Mesendoderm (in vitro differentiated cells): ENCODE data around the gene CHML.

Experiments
- DNase-seq: peaks from one replicate; pipeline ENCODE4 v3.0.0; 2013
- H2AK5ac ChIP-seq: 2 replicates; pipeline ENCODE4 v1.6.1; 2013; ENCODE audit warnings: low read length, inconsistent platforms
- H2BK120ac ChIP-seq: 2 replicates; pipeline ENCODE4 v1.6.1; 2013; ENCODE audit warnings: low read depth, mild to moderate bottlenecking, low read length, moderate library complexity, mixed read lengths
- H2BK15ac ChIP-seq: replicated peaks from 2 replicates; pipeline ENCODE4 v1.6.1; 2013; ENCODE audit warnings: low read depth, mild to moderate bottlenecking, moderate library complexity
- H2BK5ac ChIP-seq: 2 replicates; pipeline ENCODE4 v1.6.1; 2013; ENCODE audit warnings: low read length, inconsistent platforms
- H3K18ac ChIP-seq: 2 replicates; pipeline ENCODE4 v1.6.1; 2013; ENCODE audit warnings: mild to moderate bottlenecking, low read length, mixed read lengths
- H3K23ac ChIP-seq: one replicate; pipeline ENCODE4 v1.6.1; 2013; ENCODE audit warnings: low read length
- H3K27ac ChIP-seq: 2 replicates; pipeline ENCODE4 v1.5.1; 2013; ENCODE audit warnings: low read depth, mild to moderate bottlenecking, inconsistent platforms, low read length, moderate library complexity
- H3K27me3 ChIP-seq: 2 replicates; pipeline ENCODE4 v1.6.1; 2013; ENCODE audit warnings: low read length, control low read depth, mild to moderate bottlenecking, inconsistent platforms; ENCODE audit not compliant: insufficient read depth, poor library complexity
- H3K36me3 ChIP-seq: 2 replicates; pipeline ENCODE4 v1.6.1; 2013; ENCODE audit warnings: low read length, inconsistent platforms; ENCODE audit not compliant: control insufficient read depth, insufficient read depth
- H3K4ac ChIP-seq: one replicate; pipeline ENCODE4 v1.6.1; 2013; ENCODE audit warnings: low read depth, mild to moderate bottlenecking, low read length, moderate library complexity
- H3K4me1 ChIP-seq: 2 replicates; pipeline ENCODE4 v1.6.1; 2013; ENCODE audit warnings: low read depth, low read length, inconsistent platforms; ENCODE audit not compliant: control insufficient read depth
- H3K4me2 ChIP-seq: 2 replicates; pipeline ENCODE4 v1.6.1; 2013; ENCODE audit warnings: low read length
- H3K4me3 ChIP-seq: 2 replicates; pipeline ENCODE4 v1.5.1; 2013; ENCODE audit warnings: mild to moderate bottlenecking, low read length
- H3K56ac ChIP-seq: one replicate; pipeline ENCODE4 v1.6.1; 2013; ENCODE audit warnings: low read length
- H3K79me1 ChIP-seq: 2 replicates; pipeline ENCODE4 v1.6.1; 2013; ENCODE audit warnings: low read length, inconsistent platforms
- H3K79me2 ChIP-seq: 2 replicates; pipeline ENCODE4 v1.6.1; 2013; ENCODE audit warnings: mild to moderate bottlenecking, low read length; ENCODE audit not compliant: control insufficient read depth, insufficient read depth
- H3K9ac ChIP-seq: 2 replicates; pipeline ENCODE4 v1.6.1; 2013; ENCODE audit warnings: low read length, inconsistent platforms
- H4K5ac ChIP-seq: one replicate; pipeline ENCODE4 v1.6.1; 2013; ENCODE audit warnings: low read length
- H4K8ac ChIP-seq: one replicate; pipeline ENCODE4 v1.6.1; 2013; ENCODE audit warnings: low read depth, mild to moderate bottlenecking, control low read depth, low read length, moderate library complexity
- WGBS: extraction: QIAGEN DNeasy Blood & Tissue Kit; methylation state at CpG from one replicate; pipeline ENCODE4 v1.1.7; 2013; ENCODE audit warnings: low lambda C conversion rate, missing lambda C conversion rate; ENCODE audit not compliant: insufficient coverage; ENCODE audit errors: extremely low coverage; 5-methylcytosine and 5-hydroxymethylcytosine counted together

Gene CHML

DNA sequence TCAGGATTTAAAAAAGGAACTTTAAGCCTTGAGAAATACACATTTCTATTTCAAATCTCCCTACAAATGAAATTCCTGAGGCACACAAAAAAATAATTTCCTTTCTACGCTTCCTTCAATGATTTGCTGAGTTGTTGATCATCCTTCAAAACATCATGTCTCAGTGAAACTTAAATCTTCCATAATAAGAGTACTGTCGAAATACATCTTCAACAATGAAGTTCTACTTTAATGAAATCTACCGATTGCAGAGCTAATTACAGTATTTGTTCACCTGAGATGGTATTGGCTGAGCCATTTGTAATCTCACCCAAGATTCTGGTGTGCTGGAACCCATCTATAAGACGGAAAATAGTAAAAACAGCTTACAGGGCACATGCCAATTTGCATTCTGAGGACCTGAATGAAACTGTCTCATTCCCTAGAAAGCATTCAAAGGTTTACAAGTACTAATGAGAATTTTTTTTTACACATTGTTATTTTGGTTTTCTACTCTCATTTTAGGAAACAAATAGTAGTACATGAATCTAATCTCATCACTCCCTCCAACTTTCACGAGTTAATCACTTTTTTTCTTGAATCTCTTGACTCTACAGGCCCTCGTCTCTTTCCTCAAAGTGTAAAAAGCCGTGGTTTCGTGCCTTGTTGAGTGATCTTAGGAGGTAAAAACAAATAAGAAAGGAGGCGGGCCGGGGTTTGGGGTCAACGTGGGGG lies 1.1 kb downstream of the CHML start:
- H2AK5ac ChIP-seq = no peak overlapping the region
- H3K56ac ChIP-seq = peak overlapping the region; percentile 90
- no peak overlapping the region for H4K8ac ChIP-seq
- H3K9ac ChIP-seq = peak overlapping the region; percentile 85
- H3K36me3 ChIP-seq = peaks cover 2% of the 10 kb centered on the region
- no peaks in the 10 kb centered on the region for H3K27me3 ChIP-seq
- peaks cover 9% of the 10 kb centered on the region for H3K4me1 ChIP-seq
- no peak overlapping the region for H2BK15ac ChIP-seq
- peak overlapping the region; percentile 1 for H3K18ac ChIP-seq
- no peak overlapping the region for H3K23ac ChIP-seq
- H3K27ac ChIP-seq = no peak overlapping the region
- no peak for DNase-seq
- peak overlapping the region; percentile 23 for H3K4ac ChIP-seq
- H3K4me2 ChIP-seq = peak overlapping the region; percentile 17
- H3K4me3 ChIP-seq = peak overlapping the region; percentile 78
- no peak overlapping the region for H2BK5ac ChIP-seq
- WGBS = no CpG with 5 or more reads among the region's 11 CpGs
- no peak overlapping the region for H4K5ac ChIP-seq
- H3K79me1 ChIP-seq = peaks cover 6% of the 10 kb centered on the region
- H2BK120ac ChIP-seq = no peak overlapping the region
- peaks cover 28% of the 10 kb centered on the region for H3K79me2 ChIP-seq

DNA sequence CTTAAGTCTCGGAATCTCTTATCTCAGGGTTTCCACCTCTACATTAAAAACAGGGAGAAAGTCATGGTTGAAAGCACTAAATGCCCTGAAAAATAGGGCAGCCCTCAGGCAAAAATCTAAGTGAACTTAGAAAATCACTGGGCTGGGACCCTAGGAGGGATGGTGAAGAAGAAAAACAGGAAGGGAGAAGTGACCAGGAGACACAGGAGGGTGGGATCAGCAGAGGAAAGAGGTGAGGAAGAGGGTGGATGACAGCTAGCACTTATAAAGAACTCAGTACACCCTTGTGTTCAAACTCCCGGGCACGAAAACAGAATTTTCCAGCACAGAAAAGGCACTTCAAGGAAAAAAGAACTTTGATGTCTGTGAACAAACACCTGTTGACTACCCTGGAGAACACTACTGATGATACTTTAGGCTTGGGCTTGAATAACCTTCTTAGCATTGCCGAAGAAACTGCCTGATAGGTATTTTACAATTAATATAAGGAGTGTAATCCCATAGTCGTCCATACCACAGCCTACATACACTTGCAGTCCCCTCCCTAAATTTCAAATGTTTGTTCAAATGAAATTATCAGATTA lies 2.0 kb downstream of the CHML start:
- H2AK5ac ChIP-seq = no peak overlapping the region
- H3K27me3 ChIP-seq = no peaks in the 10 kb centered on the region
- no peak overlapping the region for H3K9ac ChIP-seq
- no peak overlapping the region for H3K23ac ChIP-seq
- H4K8ac ChIP-seq = no peak overlapping the region
- H3K79me1 ChIP-seq = peaks cover 7% of the 10 kb centered on the region
- no CpG with 5 or more reads among the region's 5 CpGs for WGBS
- H2BK5ac ChIP-seq = no peak overlapping the region
- no peak overlapping the region for H4K5ac ChIP-seq
- no peak overlapping the region for H2BK120ac ChIP-seq
- H3K36me3 ChIP-seq = peaks cover 2% of the 10 kb centered on the region
- H3K56ac ChIP-seq = no peak overlapping the region
- peak; percentile 22 for DNase-seq
- H3K27ac ChIP-seq = no peak overlapping the region
- H3K4me2 ChIP-seq = peak overlapping the region; percentile 29
- H3K4me3 ChIP-seq = no peak overlapping the region
- H3K18ac ChIP-seq = no peak overlapping the region
- no peak overlapping the region for H3K4ac ChIP-seq
- peaks cover 29% of the 10 kb centered on the region for H3K79me2 ChIP-seq
- peaks cover 9% of the 10 kb centered on the region for H3K4me1 ChIP-seq
- no peak overlapping the region for H2BK15ac ChIP-seq

DNA sequence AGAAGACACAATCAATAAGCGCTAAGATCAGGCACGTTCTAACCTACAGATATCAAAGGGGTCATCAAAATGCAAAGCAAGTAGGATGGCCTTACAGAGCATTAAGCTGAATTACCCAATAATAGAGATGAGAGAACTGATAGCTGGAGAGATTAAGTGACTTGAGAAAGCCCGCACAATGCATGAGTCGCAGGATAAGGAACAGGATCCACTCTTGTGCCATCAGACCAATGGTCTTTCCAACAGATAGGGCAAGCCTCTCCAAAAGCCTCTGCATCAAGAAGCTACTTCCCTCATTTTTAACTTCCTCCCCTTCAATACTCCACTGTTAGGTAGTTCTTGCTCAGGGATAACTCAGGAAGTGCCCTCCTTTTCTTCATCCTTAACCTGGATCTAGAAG lies 2.6 kb downstream of the CHML start:
- Histone ChIP-seq H4K8ac (no peak overlapping the region), H2BK5ac (no peak overlapping the region), H3K9ac (no peak overlapping the region), H2BK15ac (no peak overlapping the region), H3K56ac (no peak overlapping the region), H3K4me1 (peaks cover 9% of the 10 kb centered on the region), H2BK120ac (no peak overlapping the region), H3K27me3 (no peaks in the 10 kb centered on the region), H3K27ac (no peak overlapping the region), H3K79me2 (peaks cover 29% of the 10 kb centered on the region), H4K5ac (no peak overlapping the region), H3K18ac (no peak overlapping the region), H2AK5ac (no peak overlapping the region), H3K4ac (no peak overlapping the region), H3K4me2 (no peak overlapping the region), H3K79me1 (peaks cover 7% of the 10 kb centered on the region), H3K36me3 (peaks cover 2% of the 10 kb centered on the region), H3K4me3 (no peak overlapping the region), H3K23ac (no peak overlapping the region)
- no CpG with 5 or more reads among the region's 4 CpGs for WGBS
- peak; percentile 79 for DNase-seq

DNA sequence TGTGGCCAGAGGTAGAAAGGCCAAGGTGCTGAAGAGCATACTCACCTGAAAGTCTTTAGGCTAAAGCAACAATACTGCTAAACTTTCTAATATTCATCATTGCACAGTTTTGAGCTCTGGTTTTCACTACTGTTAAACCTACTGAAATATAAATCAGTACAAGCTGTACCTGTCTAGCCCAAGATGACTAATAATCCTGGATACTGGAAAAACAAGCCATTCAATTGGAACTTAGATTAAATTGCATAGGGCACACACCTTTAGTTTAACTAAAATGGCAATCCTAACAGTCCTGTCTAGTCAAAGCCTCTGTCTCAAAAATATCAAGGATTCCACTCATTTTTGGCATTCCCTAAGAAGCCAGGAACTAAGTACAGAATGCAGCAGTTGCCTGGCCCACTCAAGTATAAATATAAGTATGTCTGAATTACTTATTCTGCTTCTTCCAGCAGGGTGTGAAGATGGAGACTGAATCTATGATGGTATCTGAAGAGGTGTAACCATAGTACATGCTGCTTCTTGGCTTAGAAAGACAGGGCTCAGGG lies 3.1 kb downstream of the CHML start:
- H3K4ac ChIP-seq = no peak overlapping the region
- H2BK5ac ChIP-seq = no peak overlapping the region
- no peaks in the 10 kb centered on the region for H3K27me3 ChIP-seq
- no peak overlapping the region for H4K8ac ChIP-seq
- peaks cover 7% of the 10 kb centered on the region for H3K79me1 ChIP-seq
- H3K9ac ChIP-seq = no peak overlapping the region
- H3K79me2 ChIP-seq = peaks cover 29% of the 10 kb centered on the region
- no peak overlapping the region for H3K4me2 ChIP-seq
- no peak overlapping the region for H4K5ac ChIP-seq
- DNase-seq = peak; percentile 46
- H2AK5ac ChIP-seq = no peak overlapping the region
- no peak overlapping the region for H3K27ac ChIP-seq
- no peak overlapping the region for H3K18ac ChIP-seq
- H2BK120ac ChIP-seq = no peak overlapping the region
- peaks cover 9% of the 10 kb centered on the region for H3K4me1 ChIP-seq
- no peak overlapping the region for H3K56ac ChIP-seq
- peaks cover 2% of the 10 kb centered on the region for H3K36me3 ChIP-seq
- no peak overlapping the region for H3K4me3 ChIP-seq
- no peak overlapping the region for H2BK15ac ChIP-seq
- no peak overlapping the region for H3K23ac ChIP-seq

DNA sequence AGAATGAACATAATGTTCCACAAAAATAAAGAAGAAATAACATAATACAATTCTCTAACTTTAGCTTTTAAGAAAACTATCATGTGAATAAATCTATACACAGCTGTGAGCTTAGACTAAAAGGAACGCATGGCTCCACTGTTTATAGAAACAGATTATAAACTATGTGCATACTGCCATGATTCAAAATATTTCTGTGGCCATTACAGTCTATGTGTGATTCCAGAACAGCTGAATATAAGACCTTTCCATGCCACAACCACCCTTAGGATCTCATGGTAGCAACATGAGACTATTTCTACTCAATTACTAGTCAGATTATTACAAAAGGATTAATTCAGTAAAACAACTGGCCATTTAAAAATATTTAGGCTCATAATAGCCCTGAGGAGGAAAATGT lies 3.9 kb downstream of the CHML start:
- Histone ChIP-seq H3K4me2 (no peak overlapping the region), H3K27me3 (no peaks in the 10 kb centered on the region), H3K36me3 (peaks cover 2% of the 10 kb centered on the region), H3K4me1 (peaks cover 9% of the 10 kb centered on the region), H3K79me1 (peaks cover 7% of the 10 kb centered on the region), H3K56ac (no peak overlapping the region), H3K18ac (no peak overlapping the region), H2BK5ac (no peak overlapping the region), H2BK15ac (no peak overlapping the region), H4K5ac (no peak overlapping the region), H3K4me3 (no peak overlapping the region), H3K4ac (no peak overlapping the region), H3K23ac (no peak overlapping the region), H3K9ac (no peak overlapping the region), H2AK5ac (no peak overlapping the region), H3K79me2 (peaks cover 29% of the 10 kb centered on the region), H4K8ac (no peak overlapping the region), H2BK120ac (no peak overlapping the region), H3K27ac (no peak overlapping the region)
- WGBS = no CpG with 5 or more reads among the region's 1 CpG
- no peak for DNase-seq
